ENCODE results near the gene CACNA1C.

Gene CACNA1C

GRCh38 chr12:2035431-2036055 is 17.2 kb upstream of the CACNA1C start:
- no peak for DNase-seq

DNA sequence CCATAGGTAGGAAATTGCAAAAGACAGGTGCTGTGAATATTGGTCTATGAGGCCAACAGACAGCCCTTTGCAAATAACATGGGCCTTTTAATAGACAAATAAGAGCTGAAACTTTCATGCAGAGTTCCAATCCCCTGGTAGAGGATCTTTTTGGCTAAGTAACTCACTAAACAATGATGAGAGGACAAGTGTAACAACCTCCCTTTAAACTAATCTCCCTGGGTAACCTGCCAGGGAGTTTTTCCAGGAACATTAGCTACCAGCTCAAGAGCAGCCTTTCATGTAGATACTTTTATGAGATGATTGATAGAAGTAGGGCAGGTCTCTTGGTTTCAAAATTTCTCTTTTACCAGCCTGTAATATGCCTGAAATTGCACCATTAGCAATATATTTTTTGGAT is 13.8 kb upstream of the CACNA1C start:
- DNase-seq, result no peak

GRCh38 chr12:2043054-2043453 is 9.7 kb upstream of the CACNA1C start:
- DNase-seq, result no peak

- no peak for DNase-seq
Observed at GRCh38 chr12:2044165-2044564, 8.6 kb upstream of the CACNA1C start.

GRCh38 chr12:2046957-2047356 is 5.8 kb upstream of the CACNA1C start:
- DNase-seq, result no peak

DNA sequence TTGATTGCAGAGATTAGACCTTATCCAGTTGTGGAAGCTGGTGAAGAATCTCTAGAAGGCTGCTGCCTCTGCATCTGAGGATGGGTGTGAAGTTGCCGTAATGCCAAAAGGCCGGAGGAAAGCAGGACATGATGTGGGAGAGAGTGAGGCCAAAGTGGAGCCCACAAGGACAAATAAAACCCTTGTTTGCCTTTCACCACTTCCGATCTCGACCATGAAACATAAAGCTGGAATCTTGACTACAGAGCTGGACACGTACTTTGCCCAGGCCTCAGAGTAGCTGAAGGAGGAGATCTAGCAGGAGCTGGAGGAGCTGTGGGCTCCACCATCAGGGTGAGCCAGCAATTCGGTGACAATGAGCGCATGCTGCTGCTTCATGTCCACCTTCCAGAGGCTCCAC is 5.0 kb upstream of the CACNA1C start:
- DNase-seq, result no peak

DNA sequence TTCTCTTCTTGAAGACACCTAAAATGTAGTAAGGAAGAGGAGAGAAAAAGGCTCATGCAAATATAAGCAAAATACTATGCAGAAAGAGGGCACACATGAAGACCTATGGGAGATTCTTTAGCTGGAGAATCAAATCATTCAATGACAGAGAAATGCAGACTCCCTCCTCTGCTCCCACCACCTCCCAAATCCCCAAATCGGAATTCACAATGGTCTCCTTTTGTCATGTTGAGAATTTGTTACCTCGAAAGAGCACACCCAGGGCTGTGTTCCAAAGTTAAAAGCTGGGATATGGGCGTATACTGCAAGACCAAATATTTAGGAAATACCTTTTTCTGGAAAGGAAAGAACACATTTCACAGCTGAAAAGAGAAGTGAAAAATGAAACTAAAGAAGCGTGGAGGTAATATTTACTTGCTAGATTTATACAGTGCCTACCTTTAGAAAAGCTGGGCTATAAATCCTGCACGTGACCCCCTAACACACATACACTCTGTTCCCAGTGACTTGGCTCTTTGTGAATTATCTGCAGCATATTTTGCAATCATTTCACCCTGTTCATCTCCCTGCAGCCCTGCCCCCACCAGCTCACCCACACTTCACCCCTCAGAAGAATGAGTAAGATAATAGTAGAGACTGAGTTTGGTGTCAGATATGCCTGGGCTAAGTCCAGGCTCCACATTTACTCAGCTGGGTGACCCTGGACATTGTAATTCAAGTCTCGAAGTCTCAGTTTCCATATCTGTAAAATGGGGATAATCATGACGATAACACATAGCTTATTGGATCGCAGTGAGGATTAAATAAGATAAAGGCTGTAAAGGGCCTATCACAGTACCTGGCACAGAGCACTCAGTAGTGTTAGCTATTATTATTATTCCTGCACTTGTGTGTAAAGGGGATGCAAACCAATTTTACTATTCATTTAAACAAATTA is 2.9 kb upstream of the CACNA1C start:
- no peak for DNase-seq

DNA sequence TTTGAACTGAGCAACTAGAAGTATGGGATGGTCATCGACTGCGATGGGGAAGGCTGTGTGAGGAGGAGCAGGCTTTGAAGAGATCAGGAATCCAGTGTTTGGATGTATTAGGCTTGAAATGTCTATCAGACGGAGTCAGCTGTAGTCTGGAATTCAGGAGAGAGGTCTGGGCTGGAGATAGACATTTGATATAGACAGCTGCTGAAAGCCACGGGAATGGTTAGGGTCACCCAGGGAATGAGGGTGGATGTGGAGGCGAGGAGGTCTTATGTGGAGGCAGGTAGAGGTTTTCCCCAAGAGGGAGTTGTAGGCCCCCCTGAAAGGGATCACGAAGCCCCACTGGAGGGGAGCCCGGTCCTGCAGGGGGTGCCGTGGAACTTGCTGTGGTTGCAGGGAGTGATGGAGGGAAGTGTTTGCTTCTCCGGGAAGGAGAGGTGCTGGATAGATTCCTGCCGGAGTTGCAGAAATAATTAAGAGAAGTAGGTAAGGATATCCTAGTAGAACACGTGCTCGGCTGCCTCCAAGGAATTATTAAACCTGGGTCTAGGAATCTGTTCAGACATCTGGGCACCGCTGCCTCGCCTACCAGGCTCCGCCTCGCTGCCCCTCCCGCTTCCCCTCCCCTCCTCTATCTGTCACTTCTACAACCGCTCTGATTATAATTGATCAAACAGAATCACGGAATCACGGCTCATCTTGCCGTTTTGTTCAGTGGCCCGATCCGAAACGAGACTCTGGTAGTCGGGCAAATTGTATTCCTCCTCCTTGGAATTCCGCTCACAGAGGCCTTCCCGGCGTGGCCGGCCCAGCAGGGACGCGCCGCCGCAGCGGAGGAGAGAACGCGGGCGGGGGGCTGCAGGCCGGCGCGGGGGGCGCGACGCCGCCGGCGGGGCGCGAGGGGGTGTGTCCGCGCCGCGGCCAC is 826 bp upstream of the CACNA1C start:
- DNase-seq, result no peak

- DNase-seq, result no peak
Observed at GRCh38 chr12:2053691-2054090, 904 bp downstream of the CACNA1C start.

DNA sequence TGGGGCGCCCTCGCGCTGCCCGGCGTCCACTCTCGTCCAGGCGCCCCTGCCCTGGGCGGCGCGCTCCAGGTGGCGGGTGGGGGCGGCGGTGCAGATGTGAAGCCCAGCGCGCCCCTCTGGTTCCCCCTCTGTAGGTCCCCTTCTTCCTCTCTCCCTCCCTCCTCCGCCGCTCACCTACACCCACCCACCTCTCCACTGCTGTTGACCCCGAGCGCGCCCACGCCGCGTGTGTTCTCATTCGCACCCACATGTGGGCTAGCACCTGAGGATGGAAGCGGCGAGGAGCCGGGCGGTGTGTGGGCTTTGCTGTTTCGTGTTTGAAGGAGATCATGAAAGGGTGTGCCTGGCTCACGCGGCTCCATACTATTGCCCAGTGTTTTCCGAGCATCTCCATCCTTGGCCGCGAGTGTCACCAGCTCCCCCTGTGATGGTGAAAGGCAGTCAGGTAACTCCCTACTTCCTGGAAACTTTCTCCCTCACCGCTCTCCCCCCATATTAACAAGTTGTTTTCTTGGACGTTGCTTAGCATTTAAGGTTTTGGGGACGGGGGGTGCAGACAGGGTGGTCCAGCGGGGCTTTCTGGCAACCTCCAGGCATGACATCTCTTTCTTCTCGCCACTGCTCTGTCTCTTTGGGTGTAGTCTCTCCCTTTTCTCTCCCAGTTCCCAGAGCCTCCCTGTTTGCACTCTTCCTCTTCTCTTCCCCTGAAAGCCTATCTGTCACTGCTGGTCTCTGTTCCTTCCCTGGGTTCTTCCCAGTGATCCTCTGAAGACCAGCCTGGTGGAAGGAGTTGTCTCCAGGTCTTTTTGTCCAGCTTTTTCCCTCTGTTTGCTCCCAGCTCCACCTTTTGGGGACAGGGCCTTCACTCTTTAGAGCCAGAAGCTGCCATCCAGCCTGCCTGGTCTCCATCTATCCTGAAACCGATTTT is 1.6 kb downstream of the CACNA1C start:
- DNase-seq, result no peak

- peak; percentile 38 for DNase-seq
Observed at GRCh38 chr12:2057041-2057794, 4.4 kb downstream of the CACNA1C start.

- no peak for DNase-seq
Observed at GRCh38 chr12:2057795-2058408, 5.1 kb downstream of the CACNA1C start.

GRCh38 chr12:2058837-2059236 is 6.0 kb downstream of the CACNA1C start:
- DNase-seq, result no peak

- no peak for DNase-seq
Observed at GRCh38 chr12:2061402-2061801, 8.6 kb downstream of the CACNA1C start.

DNA sequence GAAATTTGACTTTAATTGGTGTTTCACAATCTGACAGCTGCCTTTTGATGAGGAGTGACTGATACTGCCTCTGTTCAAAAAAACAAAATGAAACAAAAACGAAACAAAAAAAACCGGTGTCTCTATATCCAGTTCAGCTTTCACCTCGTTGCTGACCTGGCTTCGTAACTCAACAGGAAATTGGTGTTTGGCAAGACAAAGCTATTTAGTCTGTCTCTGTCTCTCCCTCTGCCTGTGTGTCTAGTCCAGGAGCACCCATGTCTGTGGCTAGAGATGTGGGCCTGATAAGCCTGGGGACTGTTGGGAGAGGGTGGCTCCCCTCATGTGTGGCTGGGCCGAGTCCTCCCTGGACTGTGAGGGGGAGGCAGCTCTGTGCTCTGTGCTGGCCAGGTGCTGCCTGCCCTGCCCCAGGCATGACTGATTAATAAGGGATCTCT is 11.3 kb downstream of the CACNA1C start:
- DNase-seq, result peak; percentile 30

DNA sequence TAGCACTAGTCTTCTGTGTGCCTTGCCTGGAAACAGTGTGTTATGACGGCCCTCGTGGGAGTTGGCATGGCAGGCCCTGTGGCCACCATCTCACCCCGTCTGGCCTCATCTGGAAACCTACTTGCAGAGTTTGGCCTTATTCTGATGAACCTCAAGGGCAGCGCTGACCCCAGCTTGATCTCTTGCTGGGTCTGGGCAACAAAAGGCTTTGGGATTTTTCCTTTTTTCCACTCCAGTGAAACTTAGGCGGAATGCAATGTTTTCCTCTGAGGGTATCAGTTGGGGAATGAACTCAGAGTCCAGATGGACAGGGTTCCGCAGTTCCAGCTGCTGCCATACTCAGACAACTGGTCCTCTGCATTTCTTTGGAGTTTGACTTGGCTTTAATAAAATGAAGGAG is 15.9 kb downstream of the CACNA1C start:
- no peak for DNase-seq

DNA sequence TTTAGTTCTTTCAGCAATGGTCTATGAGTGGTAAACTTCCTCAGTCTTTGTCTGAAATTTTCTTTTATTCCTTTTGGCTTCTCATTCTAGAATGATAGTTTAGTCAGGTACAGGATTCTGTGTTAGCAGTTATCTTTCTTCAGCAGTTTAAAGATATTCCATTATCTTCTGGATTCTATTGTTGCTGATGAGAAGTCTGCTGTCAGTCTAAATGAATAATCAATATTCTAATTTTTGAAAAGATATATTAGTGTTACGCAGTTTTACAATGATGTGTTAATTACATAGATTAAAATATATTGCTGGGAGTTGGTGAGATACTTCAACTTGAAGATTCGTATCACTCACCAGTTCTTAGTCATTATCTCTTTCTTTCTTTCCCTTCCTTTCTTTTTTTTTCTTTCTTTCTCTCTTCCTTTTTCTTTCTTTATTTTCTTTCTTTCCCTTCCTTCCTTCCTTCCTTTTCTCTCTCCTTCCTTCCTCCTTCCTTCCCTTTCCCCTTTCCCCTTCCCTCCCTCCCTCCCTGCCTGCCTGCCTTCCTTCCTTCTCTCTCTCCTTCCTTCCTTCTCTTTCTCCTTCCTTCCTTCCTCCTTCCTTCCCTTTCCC is 17.8 kb downstream of the CACNA1C start:
- DNase-seq, result no peak

- DNase-seq, result no peak
Observed at GRCh38 chr12:2074792-2075191, 22.0 kb downstream of the CACNA1C start.

DNA sequence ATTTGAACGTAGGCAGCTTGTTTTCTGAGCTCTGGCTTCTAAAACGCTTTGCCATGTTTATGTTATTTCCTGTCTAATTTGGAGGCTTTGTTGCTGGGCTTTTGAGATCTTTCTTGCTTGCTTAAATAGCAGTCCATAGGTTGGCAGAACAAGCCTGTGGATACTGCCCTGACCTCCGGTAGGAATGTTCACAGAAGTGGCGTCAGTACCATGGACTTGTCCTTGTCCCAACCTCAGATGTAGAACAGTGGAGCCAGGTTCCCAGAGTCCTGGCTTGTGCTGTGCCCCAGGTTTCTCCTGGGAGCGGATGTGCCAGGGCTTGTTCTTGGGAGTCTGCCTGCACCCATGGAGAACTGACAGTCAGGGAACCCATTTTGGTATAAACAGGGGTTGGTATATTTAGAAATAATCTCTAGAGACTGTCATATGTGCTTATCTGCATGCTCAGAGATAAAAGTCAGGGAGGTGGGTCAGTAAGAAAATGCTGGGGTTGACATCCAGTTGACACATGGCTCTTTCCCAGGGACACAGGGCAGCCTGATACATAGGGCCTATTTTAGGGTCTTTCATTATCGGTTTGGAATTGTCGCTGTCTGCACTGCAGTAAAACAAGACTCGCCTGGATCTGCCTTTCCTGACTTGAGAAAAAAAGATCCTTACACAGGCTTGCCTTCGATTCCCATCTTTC is 22.9 kb downstream of the CACNA1C start:
- no peak for DNase-seq

GRCh38 chr12:2076196-2076570 is 23.4 kb downstream of the CACNA1C start:
- DNase-seq, result no peak

All from CD4-positive, alpha-beta T cell treated with Interleukin-10 for 1 hour (primary cell).